GM12864 (cell line): ENCODE results near the gene KLF3.
A peak's percentile ranks its signal among the peaks of the same experiment; 100 is the strongest.

Experiments used
- DNase-seq: peaks from one replicate; pipeline ENCODE4 v3.0.0-alpha.2; 2011; ENCODE audit warnings: low read depth
- H3K4me3 ChIP-seq: 2 replicates; pipeline ENCODE4 v1.5.1; 2011; ENCODE audit warnings: mild to moderate bottlenecking, low read depth, low read length, control low read depth
- CTCF ChIP-seq: IDR thresholded peaks from 2 replicates; pipeline ENCODE4 v1.5.1; 2011; ENCODE audit warnings: low read depth, mild to moderate bottlenecking, moderate library complexity, low read length, control low read depth, inconsistent platforms; ENCODE audit errors: missing control alignments

The KLF3 gene

GRCh38 chr4:38724475-38724808 lies 60.4 kb downstream of the KLF3 start:
- H3K4me3 ChIP-seq: no peak overlapping the region
- DNase-seq: no peak
- TF ChIP-seq CTCF: no peak

GRCh38 chr4:38728631-38729141 lies 64.7 kb downstream of the KLF3 start:
- DNase-seq: no peak
- no peak overlapping the region for H3K4me3 ChIP-seq
- no peak for TF ChIP-seq CTCF

DNA sequence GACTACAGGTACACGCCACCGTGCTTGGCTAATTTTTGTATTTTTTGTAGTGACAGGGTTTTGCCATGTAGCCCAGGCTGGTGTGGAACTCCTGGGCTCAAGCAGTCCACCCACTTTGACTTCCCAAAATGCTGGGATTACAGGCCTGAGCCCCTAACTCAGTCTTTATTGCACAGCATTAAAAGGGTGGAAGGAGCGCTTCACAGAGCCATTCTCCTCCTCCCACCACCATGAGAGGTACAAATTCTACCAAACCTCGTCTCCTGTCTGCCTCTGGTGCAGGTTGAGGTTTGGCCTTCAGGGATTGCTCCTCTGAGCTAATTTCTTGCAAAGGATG lies 66.5 kb downstream of the KLF3 start:
- no peak for DNase-seq
- H3K4me3 ChIP-seq: no peak overlapping the region
- TF ChIP-seq CTCF: no peak

GRCh38 chr4:38730830-38731646 lies 67.0 kb downstream of the KLF3 start:
- peak; percentile 80 for DNase-seq
- H3K4me3 ChIP-seq: no peak overlapping the region
- TF ChIP-seq CTCF: peak; percentile 91

DNA sequence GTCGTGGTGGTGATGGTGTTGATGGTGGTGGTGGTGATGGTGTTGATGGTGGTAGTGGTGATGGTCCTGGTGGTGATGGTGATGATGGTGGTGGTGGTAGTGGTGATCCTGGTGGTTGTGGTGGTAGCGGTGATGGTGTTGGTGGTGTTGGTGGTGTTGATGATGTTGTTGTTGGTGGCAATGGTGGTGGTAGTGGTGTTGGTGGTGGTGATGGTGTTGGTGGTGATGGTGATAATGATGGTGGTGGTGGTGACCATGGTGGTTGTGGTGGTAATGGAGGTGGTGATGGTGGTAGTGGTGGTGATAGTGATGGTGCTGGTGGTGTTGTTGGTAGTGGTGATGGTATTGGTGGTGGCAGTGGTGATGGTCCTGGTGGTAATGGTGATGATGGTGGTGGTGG lies 69.7 kb downstream of the KLF3 start:
- TF ChIP-seq CTCF: no peak
- DNase-seq: no peak
- no peak overlapping the region for H3K4me3 ChIP-seq

DNA sequence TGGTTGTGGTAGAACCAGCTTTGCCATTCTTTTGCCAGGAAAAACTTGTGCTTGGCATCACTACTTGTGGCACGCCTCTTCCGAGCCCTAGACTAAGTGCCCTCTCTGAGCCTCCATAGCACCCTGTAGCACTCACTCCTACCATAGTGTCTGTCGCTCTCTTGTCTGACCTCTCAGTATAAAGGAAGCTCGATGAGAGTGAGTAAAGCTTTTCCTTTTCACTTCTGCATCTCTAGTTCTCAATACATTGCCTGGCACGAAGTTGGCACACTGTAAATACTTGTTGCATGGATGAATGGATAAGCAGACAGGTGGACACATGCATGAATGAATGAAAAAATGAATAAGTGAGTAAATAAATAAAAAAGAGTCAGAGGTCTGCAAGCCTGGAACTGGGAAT lies 70.4 kb downstream of the KLF3 start:
- no peak overlapping the region for H3K4me3 ChIP-seq
- DNase-seq: no peak
- no peak for TF ChIP-seq CTCF

DNA sequence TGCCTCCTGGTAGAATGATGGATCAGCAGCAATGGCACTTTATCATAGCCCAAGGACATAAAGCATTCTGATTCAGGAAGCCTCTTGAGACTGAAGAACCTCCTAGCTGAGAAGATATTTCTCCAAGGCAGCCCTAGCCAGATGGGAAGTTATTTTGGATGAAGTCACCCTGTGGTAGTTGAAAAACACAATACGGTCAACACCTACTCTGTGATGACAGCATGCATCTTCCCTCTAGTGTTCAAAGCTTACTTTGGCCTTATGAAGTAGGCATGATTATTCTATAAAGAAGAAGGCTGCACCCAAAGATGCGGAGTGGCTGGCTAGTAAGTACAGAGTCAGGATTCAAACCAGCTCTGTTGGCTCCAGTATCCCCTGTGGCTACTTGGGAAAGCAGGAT lies 70.9 kb downstream of the KLF3 start:
- TF ChIP-seq CTCF: no peak
- no peak overlapping the region for H3K4me3 ChIP-seq

More for the DNA sequence above, 70.9 kb downstream of the KLF3 start:
- DNase-seq: no peak
